HepG2 (cell line): ENCODE results near the gene JSRP1. TPM values are rescaled to one million over a fixed set of nuclear protein-coding genes. Genes with fewer than 3 reads are reported as not detected.

Source experiments
- CHD4 ChIP-seq: fragments of 200-600 bp; sonication (generic); IDR thresholded peaks from 2 replicates; pipeline ENCODE4 v1.7.0; 2017; ENCODE audit warnings: mild to moderate bottlenecking, low read length, borderline replicate concordance
- ZC3H4 ChIP-seq: sonication (generic); formaldehyde crosslinking; IDR thresholded peaks from 2 replicates; pipeline ENCODE4 v1.4.0; 2020; ENCODE audit warnings: missing genetic modification reagents, borderline replicate concordance
- ZFYVE20 ChIP-seq: sonication (generic); formaldehyde crosslinking; IDR thresholded peaks from 2 replicates; pipeline ENCODE4 v1.8.0; 2023; ENCODE audit warnings: low read depth, mild to moderate bottlenecking, moderate library complexity, missing genetic modification reagents, borderline replicate concordance
- ZNF30 ChIP-seq: sonication (generic); formaldehyde crosslinking; IDR thresholded peaks from 2 replicates; pipeline ENCODE4 v1.5.0; 2020; ENCODE audit warnings: mild to moderate bottlenecking, missing genetic modification reagents
- ZSCAN20 ChIP-seq: sonication (generic); formaldehyde crosslinking; IDR thresholded peaks from 2 replicates; pipeline ENCODE4 v1.4.0; 2020; ENCODE audit warnings: missing genetic modification reagents, mild to moderate bottlenecking, borderline replicate concordance
- polyA plus RNA-seq, 8 experiments: library from polyadenylated mRNA; depleted of rRNA in 3 of 8; stranded (reverse) in 7 of 8; unstranded in 1 of 8; fragments of >200 nt; fragmentation: Illumina TruSeq in 4 of 8; extraction: Trizol in 4 of 8; gene quantifications; 2 replicates each; pipeline versions ENCODE4 v1.2.1 to v1.2.3, GENCODE V29; 2011 to 2016; ENCODE audit warnings: low read depth in 4 of 8, missing spikeins in 1 of 8, mixed read lengths in 1 of 8; ENCODE audit not compliant: insufficient read depth in 1 of 8
- total RNA-seq, 5 experiments: library from RNA; depleted of rRNA; stranded (reverse); fragments of >200 nt; fragmentation: Illumina TruSeq; extraction: Trizol; gene quantifications; 2 replicates each; pipeline ENCODE4 v1.2.3, GENCODE V29; 2016; ENCODE audit warnings: low read depth in 1 of 5
- TF ChIP-seq, protein P1 (sequence below): sonication (generic); formaldehyde crosslinking; IDR thresholded peaks from 2 replicates; pipeline ENCODE4 v1.8.0; 2022; ENCODE audit warnings: missing genetic modification reagents, low read depth, mild to moderate bottlenecking, borderline replicate concordance
- TF ChIP-seq, protein P2 (sequence below): sonication (generic); formaldehyde crosslinking; IDR thresholded peaks from 2 replicates; pipeline ENCODE4 v1.5.1; 2020; ENCODE audit warnings: mild to moderate bottlenecking, missing genetic modification reagents
- TF ChIP-seq, protein P3 (sequence below): sonication (generic); formaldehyde crosslinking; IDR thresholded peaks from 2 replicates; pipeline ENCODE4 v1.8.0; 2022; ENCODE audit warnings: mild to moderate bottlenecking, missing genetic modification reagents; ENCODE audit not compliant: insufficient replicate concordance

The JSRP1 gene
- total and polyA plus RNA-seq, 2 of the 13 experiments (the other 11 are each of a cell fraction or from before 2014, with no cell fraction given): 0.16 to 0.38 TPM

DNA sequence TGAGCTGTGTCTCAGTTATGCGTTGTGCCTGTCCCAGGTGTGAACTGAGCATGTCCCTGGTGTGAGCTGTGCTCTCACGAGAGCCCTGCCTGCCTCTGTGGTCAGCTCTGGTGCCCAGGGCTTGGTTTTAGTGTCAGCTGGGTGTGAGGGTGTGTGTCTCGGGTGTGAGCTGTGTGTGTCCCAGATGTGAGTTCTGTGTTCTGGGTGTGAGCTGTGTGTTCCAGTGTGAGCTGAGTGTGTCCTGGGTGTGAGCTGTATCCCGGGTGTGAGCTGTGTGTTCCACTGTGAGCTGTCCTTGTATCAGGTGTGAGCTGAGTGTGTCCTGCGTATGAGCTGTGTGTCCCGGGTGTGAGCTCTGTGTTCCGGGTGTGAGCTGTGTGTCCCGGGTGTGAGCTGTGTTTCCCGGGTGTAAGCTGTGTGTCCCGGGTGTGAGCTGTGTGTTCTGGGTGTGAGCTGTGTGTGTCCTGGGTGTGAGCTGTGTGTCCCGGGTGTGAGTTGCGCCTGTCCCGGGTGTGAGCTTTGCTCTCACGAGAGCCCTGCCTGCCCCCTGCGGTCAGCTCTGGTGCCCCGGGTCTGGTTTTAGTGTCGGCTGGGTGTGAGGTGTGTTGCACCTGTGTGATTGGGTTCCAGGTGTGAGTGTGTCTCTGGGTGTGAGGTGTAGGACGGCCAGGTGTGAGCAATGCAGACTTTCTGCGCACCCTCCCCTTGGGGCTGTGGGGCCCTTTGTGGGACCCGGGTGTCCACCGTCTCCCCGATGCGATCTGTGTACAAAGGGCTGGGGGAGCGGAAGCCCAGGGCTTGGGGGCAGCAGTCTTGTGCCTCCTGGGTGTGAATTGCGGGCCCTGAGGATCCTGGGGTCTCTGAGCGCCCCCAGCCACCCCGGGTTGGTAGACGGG lies 32.8 kb upstream of the JSRP1 start (continued):
- TF ChIP-seq, protein P1, sequence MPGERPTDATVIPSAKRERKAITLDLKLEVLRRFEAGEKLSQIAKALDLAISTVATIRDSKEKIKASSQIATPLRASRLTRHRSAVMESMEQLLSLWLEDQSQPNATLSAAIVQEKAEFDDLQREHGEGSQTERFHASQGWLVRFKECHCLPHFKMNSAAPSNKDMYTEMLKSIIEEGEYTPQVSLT (CRISPR knock-in tag): no peak
- TF ChIP-seq ZC3H4 (CRISPR knock-in tag) (no peak), CHD4 (no peak), ZSCAN20 (CRISPR knock-in tag) (no peak), ZFYVE20 (CRISPR knock-in tag) (no peak), ZNF30 (0 out of 2 replicates have a peak, but pooled peaks have one; percentile 32)
- TF ChIP-seq, protein P2, sequence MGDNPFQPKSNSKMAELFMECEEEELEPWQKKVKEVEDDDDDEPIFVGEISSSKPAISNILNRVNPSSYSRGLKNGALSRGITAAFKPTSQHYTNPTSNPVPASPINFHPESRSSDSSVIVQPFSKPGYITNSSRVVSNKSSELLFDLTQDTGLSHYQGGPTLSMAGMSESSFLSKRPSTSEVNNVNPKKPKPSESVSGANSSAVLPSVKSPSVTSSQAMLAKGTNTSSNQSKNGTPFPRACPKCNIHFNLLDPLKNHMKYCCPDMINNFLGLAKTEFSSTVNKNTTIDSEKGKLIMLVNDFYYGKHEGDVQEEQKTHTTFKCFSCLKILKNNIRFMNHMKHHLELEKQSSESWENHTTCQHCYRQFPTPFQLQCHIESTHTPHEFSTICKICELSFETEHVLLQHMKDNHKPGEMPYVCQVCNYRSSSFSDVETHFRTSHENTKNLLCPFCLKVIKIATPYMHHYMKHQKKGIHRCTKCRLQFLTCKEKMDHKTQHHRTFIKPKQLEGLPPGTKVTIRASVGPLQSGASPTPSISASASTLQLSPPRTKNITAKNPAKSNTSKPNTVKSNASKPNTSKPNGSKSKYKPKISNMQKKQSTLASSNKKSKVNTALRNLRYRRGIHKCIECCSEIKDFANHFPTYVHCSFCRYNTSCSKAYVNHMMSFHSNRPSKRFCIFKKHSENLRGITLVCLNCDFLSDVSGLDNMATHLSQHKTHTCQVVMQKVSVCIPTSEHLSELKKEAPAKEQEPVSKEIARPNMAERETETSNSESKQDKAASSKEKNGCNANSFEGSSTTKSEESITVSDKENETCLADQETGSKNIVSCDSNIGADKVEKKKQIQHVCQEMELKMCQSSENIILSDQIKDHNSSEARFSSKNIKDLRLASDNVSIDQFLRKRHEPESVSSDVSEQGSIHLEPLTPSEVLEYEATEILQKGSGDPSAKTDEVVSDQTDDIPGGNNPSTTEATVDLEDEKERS (CRISPR knock-in tag): 0 out of 2 replicates have a peak, but pooled peaks have one; percentile 14
- TF ChIP-seq, protein P3, sequence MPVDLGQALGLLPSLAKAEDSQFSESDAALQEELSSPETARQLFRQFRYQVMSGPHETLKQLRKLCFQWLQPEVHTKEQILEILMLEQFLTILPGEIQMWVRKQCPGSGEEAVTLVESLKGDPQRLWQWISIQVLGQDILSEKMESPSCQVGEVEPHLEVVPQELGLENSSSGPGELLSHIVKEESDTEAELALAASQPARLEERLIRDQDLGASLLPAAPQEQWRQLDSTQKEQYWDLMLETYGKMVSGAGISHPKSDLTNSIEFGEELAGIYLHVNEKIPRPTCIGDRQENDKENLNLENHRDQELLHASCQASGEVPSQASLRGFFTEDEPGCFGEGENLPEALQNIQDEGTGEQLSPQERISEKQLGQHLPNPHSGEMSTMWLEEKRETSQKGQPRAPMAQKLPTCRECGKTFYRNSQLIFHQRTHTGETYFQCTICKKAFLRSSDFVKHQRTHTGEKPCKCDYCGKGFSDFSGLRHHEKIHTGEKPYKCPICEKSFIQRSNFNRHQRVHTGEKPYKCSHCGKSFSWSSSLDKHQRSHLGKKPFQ (CRISPR knock-in tag): peak; percentile 100
